H9 (cell line): ENCODE data around the gene TPRN. TPM values are rescaled to one million over a fixed set of nuclear protein-coding genes. Genes with fewer than 3 reads are reported as not detected.

Source experiments
- DNase-seq: peaks from one replicate; pipeline ENCODE4 v3.0.0-alpha.2; 2017
- H2AFZ ChIP-seq: one replicate; pipeline ENCODE4 v1.6.1; 2013; ENCODE audit warnings: mild to moderate bottlenecking, low read length, control low read depth, moderate library complexity
- H2AK5ac ChIP-seq: 2 replicates; pipeline ENCODE4 v1.6.1; 2013; ENCODE audit warnings: low read length, control low read depth, mixed read lengths; ENCODE audit not compliant: insufficient read length
- H2BK120ac ChIP-seq: one replicate; pipeline ENCODE4 v1.6.1; 2013; ENCODE audit warnings: low read depth, mild to moderate bottlenecking, low read length, control low read depth, inconsistent platforms; ENCODE audit not compliant: poor library complexity, severe bottlenecking
- H2BK12ac ChIP-seq: 2 replicates; pipeline ENCODE4 v1.6.1; 2013; ENCODE audit warnings: low read length, control low read depth, mixed read lengths, low read depth; ENCODE audit not compliant: insufficient read length
- H2BK15ac ChIP-seq: 2 replicates; pipeline ENCODE4 v1.6.1; 2013; ENCODE audit warnings: low read depth, low read length, control low read depth
- H2BK20ac ChIP-seq: one replicate; pipeline ENCODE4 v1.6.1; 2013; ENCODE audit warnings: low read depth, mild to moderate bottlenecking, low read length, control low read depth, inconsistent platforms; ENCODE audit not compliant: poor library complexity, severe bottlenecking
- H2BK5ac ChIP-seq: 2 replicates; pipeline ENCODE4 v1.6.1; 2013; ENCODE audit warnings: low read length, control low read depth, mixed read lengths; ENCODE audit not compliant: insufficient read length
- H3K14ac ChIP-seq: 2 replicates; pipeline ENCODE4 v1.6.1; 2013; ENCODE audit warnings: low read length, control low read depth; ENCODE audit not compliant: insufficient read depth
- H3K18ac ChIP-seq: 2 replicates; pipeline ENCODE4 v1.6.1; 2013; ENCODE audit warnings: low read depth, mild to moderate bottlenecking, mixed read lengths, low read length, control low read depth; ENCODE audit not compliant: insufficient read length
- H3K23ac ChIP-seq: 2 replicates; pipeline ENCODE4 v1.6.1; 2013; ENCODE audit warnings: low read length, control low read depth, mixed read lengths, low read depth; ENCODE audit not compliant: insufficient read length
- H3K23me2 ChIP-seq: 2 replicates; pipeline ENCODE4 v1.6.1; 2013; ENCODE audit warnings: low read depth, mild to moderate bottlenecking, mixed read lengths, low read length, control low read depth; ENCODE audit not compliant: insufficient read length, poor library complexity, severe bottlenecking
- H3K27ac ChIP-seq: 2 replicates; pipeline ENCODE4 v1.5.1; 2013; ENCODE audit warnings: low read length, control low read depth, mixed read lengths, low read depth; ENCODE audit not compliant: insufficient read length
- H3K27me3 ChIP-seq: 2 replicates; pipeline ENCODE4 v1.6.1; 2013; ENCODE audit warnings: low read length, control low read depth, inconsistent platforms; ENCODE audit not compliant: insufficient read depth
- H3K4ac ChIP-seq: 2 replicates; pipeline ENCODE4 v1.6.1; 2013; ENCODE audit warnings: low read depth, mild to moderate bottlenecking, control low read depth, inconsistent platforms, low read length, moderate library complexity
- H3K4me1 ChIP-seq: 2 replicates; pipeline ENCODE4 v1.6.1; 2013; ENCODE audit warnings: low read length, control low read depth, inconsistent platforms; ENCODE audit not compliant: insufficient read depth
- H3K4me2 ChIP-seq: 2 replicates; pipeline ENCODE4 v1.6.1; 2013; ENCODE audit warnings: low read length, control low read depth, mixed read lengths; ENCODE audit not compliant: insufficient read length, insufficient read depth
- H3K56ac ChIP-seq: 2 replicates; pipeline ENCODE4 v1.6.1; 2013; ENCODE audit warnings: low read depth, mild to moderate bottlenecking, mixed read lengths, low read length, control low read depth; ENCODE audit not compliant: insufficient read length
- H3K79me1 ChIP-seq: 2 replicates; pipeline ENCODE4 v1.6.1; 2013; ENCODE audit warnings: low read depth, mild to moderate bottlenecking, moderate library complexity, low read length, control low read depth, inconsistent platforms; ENCODE audit not compliant: insufficient read depth, poor library complexity, severe bottlenecking
- H3K79me2 ChIP-seq: 2 replicates; pipeline ENCODE4 v1.6.1; 2013; ENCODE audit warnings: low read length, control low read depth, inconsistent platforms; ENCODE audit not compliant: insufficient read depth
- H3K9ac ChIP-seq: 2 replicates; pipeline ENCODE4 v1.6.1; 2013; ENCODE audit warnings: low read length, control low read depth, mixed read lengths; ENCODE audit not compliant: insufficient read length; ENCODE audit errors: extremely low read depth
- H3K9me3 ChIP-seq: one replicate; pipeline ENCODE4 v1.6.1; 2013; ENCODE audit warnings: low read depth, low read length, inconsistent platforms; ENCODE audit not compliant: control insufficient read depth
- H3T11ph ChIP-seq: one replicate; pipeline ENCODE4 v1.6.1; 2013; ENCODE audit warnings: mild to moderate bottlenecking, low read length, control low read depth, inconsistent platforms
- H4K20me1 ChIP-seq: one replicate; pipeline ENCODE4 v1.6.1; 2013; ENCODE audit not compliant: control insufficient read depth, insufficient read length, insufficient read depth
- H4K5ac ChIP-seq: 2 replicates; pipeline ENCODE4 v1.6.1; 2013; ENCODE audit warnings: low read depth, mild to moderate bottlenecking, mixed read lengths, low read length, control low read depth; ENCODE audit not compliant: insufficient read length
- H4K8ac ChIP-seq: replicated peaks from 2 replicates; pipeline ENCODE4 v1.6.1; 2013; ENCODE audit warnings: low read length, control low read depth, mixed read lengths, low read depth; ENCODE audit not compliant: insufficient read length
- H4K91ac ChIP-seq: 2 replicates; pipeline ENCODE4 v1.6.1; 2013; ENCODE audit warnings: low read depth, mild to moderate bottlenecking, moderate library complexity, mixed read lengths, low read length, control low read depth; ENCODE audit not compliant: insufficient read length
- H3K27ac Mint-ChIP-seq, 3 experiments: 2 replicates in 2 of 3; 3 replicates in 1 of 3; pipeline ENCODE4 v1.8.0; 2020 to 2021; ENCODE audit warnings: mixed read lengths in 3 of 3, mild to moderate bottlenecking in 1 of 3, moderate library complexity in 1 of 3
- H3K27me3 Mint-ChIP-seq: 2 replicates; pipeline ENCODE4 v1.8.0; 2021; ENCODE audit warnings: low read depth, mild to moderate bottlenecking, moderate library complexity, mixed read lengths
- H3K36me3 Mint-ChIP-seq, 3 experiments: 2 replicates in 2 of 3; 3 replicates in 1 of 3; pipeline ENCODE4 v1.8.0; 2020 to 2021; ENCODE audit warnings: low read depth in 3 of 3, mixed read lengths in 3 of 3; ENCODE audit not compliant: insufficient read depth in 1 of 3
- H3K4me1 Mint-ChIP-seq, 2 experiments: 2 replicates each; pipeline ENCODE4 v1.8.0; 2020; ENCODE audit warnings: mixed read lengths in 2 of 2
- H3K4me3 Mint-ChIP-seq, 2 experiments: 2 replicates in 1 of 2; 3 replicates in 1 of 2; pipeline ENCODE4 v1.8.0; 2020 to 2021; ENCODE audit warnings: mild to moderate bottlenecking in 2 of 2, mixed read lengths in 2 of 2, moderate library complexity in 1 of 2
- H3K9me3 Mint-ChIP-seq, 2 experiments: 2 replicates in 1 of 2; 3 replicates in 1 of 2; pipeline ENCODE4 v1.8.0; 2020; ENCODE audit warnings: mild to moderate bottlenecking in 2 of 2, mixed read lengths in 2 of 2, moderate library complexity in 1 of 2
- WGBS: extraction: QIAGEN DNeasy Blood & Tissue Kit; methylation state at CpG from one replicate; pipeline ENCODE4 v1.1.7; 2013; ENCODE audit warnings: missing lambda C conversion rate, low lambda C conversion rate, mixed read lengths; ENCODE audit not compliant: insufficient read length; ENCODE audit errors: extremely low coverage; 5-methylcytosine and 5-hydroxymethylcytosine counted together
- total RNA-seq: library from RNA; stranded (reverse); gene quantifications from 2 replicates; pipeline ENCODE4 v1.2.1, GENCODE V29; 2021
- TF ChIP-seq, protein P1 (sequence below): fragments of 200-600 bp; sonication (generic); conservative IDR thresholded peaks from 3 replicates; pipeline ENCODE4 v1.8.0; 2021; ENCODE audit warnings: antibody characterized with exemption, mild to moderate bottlenecking

The TPRN gene
- total RNA-seq, 1 experiment from 2014 or later, result 30.7 TPM

DNA sequence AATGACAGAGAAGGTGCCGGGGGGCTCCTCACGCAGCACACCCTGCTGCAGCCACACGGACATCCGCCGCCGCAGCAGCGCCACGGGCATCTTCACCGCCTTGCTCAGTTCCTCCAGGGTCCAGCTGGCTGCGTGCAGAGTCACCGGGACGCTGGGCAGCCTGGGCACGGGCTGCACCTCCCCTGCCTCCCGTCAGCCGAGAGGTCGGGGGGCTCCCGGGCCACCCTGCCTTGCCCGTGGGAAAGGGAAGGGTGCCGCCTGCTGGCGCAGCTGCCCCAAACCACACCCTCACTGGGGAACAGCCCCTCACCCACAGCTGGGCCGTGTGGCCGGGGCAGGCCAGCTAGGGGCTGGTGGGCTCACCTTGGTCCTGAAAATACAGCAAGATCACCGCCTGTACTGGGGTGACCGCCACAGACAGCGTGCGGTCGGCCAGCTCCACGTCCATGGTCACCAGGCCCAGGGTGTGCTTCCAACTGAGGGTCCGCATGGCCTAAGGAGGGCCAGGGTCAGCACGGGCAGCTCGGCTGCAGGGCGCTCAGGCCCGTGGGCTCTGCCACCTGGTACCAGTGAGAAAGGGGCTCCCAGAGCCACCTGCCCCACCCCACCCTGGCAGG, 25.1 kb downstream of the TPRN start:
- Histone ChIP-seq H3K79me2 (no peaks in the 10 kb centered on the region), H3K14ac (no peak overlapping the region)

More for the DNA sequence above, 25.1 kb downstream of the TPRN start:
- H4K5ac ChIP-seq, result no peak overlapping the region
- H4K91ac ChIP-seq, result no peak overlapping the region
- Mint-ChIP-seq H3K27me3 (peaks cover 54% of the 10 kb centered on the region), H3K4me3 (peak overlapping the region in 1 of 2 experiments; percentile 21; a peak in 1 of 5 replicates), H3K9me3 (no peaks in the 10 kb centered on the region), H3K4me1 (peaks cover 2 to 9% of the 10 kb centered on the region in 2 experiments), H3K36me3 (peaks cover 2 to 14% (median 5%) of the 10 kb centered on the region in 3 experiments; a peak in 5 of 7 replicates), H3K27ac (no peak overlapping the region)
- no peaks in the 10 kb centered on the region for H3K9me3 ChIP-seq
- no peak overlapping the region for H3K27ac ChIP-seq
- no peak overlapping the region for H3K18ac ChIP-seq
- peak; percentile 59 for DNase-seq
- H3K79me1 ChIP-seq, result no peaks in the 10 kb centered on the region
- H3K4me2 ChIP-seq, result no peak overlapping the region
- TF ChIP-seq, protein P1, sequence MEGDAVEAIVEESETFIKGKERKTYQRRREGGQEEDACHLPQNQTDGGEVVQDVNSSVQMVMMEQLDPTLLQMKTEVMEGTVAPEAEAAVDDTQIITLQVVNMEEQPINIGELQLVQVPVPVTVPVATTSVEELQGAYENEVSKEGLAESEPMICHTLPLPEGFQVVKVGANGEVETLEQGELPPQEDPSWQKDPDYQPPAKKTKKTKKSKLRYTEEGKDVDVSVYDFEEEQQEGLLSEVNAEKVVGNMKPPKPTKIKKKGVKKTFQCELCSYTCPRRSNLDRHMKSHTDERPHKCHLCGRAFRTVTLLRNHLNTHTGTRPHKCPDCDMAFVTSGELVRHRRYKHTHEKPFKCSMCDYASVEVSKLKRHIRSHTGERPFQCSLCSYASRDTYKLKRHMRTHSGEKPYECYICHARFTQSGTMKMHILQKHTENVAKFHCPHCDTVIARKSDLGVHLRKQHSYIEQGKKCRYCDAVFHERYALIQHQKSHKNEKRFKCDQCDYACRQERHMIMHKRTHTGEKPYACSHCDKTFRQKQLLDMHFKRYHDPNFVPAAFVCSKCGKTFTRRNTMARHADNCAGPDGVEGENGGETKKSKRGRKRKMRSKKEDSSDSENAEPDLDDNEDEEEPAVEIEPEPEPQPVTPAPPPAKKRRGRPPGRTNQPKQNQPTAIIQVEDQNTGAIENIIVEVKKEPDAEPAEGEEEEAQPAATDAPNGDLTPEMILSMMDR, result peak; percentile 56
- no CpG with 5 or more reads among the region's 33 CpGs for WGBS
- H3K23me2 ChIP-seq, result no peaks in the 10 kb centered on the region
- H3K56ac ChIP-seq, result no peak overlapping the region
- H2BK15ac ChIP-seq, result no peak overlapping the region
- H2BK120ac ChIP-seq, result no peak overlapping the region
- no peak overlapping the region for H3K23ac ChIP-seq
- no peak overlapping the region for H3K9ac ChIP-seq
- H4K8ac ChIP-seq, result no peak overlapping the region
- no peak overlapping the region for H3K4ac ChIP-seq
- no peak overlapping the region for H2BK5ac ChIP-seq
- no peak overlapping the region for H2BK20ac ChIP-seq
- peaks cover 3% of the 10 kb centered on the region; the same call in 1 of the 2 replicates for H3K27me3 ChIP-seq
- no peak overlapping the region for H2AK5ac ChIP-seq
- no peaks in the 10 kb centered on the region for H4K20me1 ChIP-seq
- H3K4me1 ChIP-seq, result no peaks in the 10 kb centered on the region
- no peak overlapping the region for H2BK12ac ChIP-seq
- H2AFZ ChIP-seq, result no peak overlapping the region
- H3T11ph ChIP-seq, result no peak overlapping the region
